SH-SY5Y (cell line): ENCODE data around the gene NATD1.

Experiments
- GATA2 ChIP-seq: IDR thresholded peaks from 2 replicates; pipeline ENCODE4 v1.6.1; 2011; ENCODE audit warnings: mild to moderate bottlenecking, low read depth, low read length
- GATA3 ChIP-seq: IDR thresholded peaks from 2 replicates; pipeline ENCODE4 v1.6.1; 2011; ENCODE audit warnings: low read depth, mild to moderate bottlenecking, low read length, moderate library complexity

- TF ChIP-seq GATA3: no peak
- no peak for TF ChIP-seq GATA2
These were observed 12.7 kb downstream of the NATD1 start for GRCh38 chr17:21240369-21241055.
